MM.1S (cell line): ENCODE measurements around the gene TUBA1A.

ENCODE experiments used
- DNase-seq: peaks from one replicate; pipeline ENCODE4 v3.0.0-alpha.2; 2015
- H2AFZ ChIP-seq: fragments of 300-600 bp; sonication (generic); 2 replicates; pipeline ENCODE4 v1.6.0; 2016; ENCODE audit warnings: antibody characterized with exemption, low read length
- H3F3A ChIP-seq: fragments of 300-600 bp; sonication (generic); 2 replicates; pipeline ENCODE4 v1.6.1; 2016; ENCODE audit warnings: mild to moderate bottlenecking, antibody characterized with exemption, low read length, moderate library complexity, mixed read lengths; ENCODE audit not compliant: insufficient read depth
- H3K27ac ChIP-seq: fragments of 300-600 bp; sonication (generic); 2 replicates; pipeline ENCODE4 v1.5.1; 2016; ENCODE audit warnings: mild to moderate bottlenecking, low read length
- H3K27me3 ChIP-seq: fragments of 300-600 bp; sonication (generic); replicated peaks from 2 replicates; pipeline ENCODE4 v1.6.0; 2016; ENCODE audit warnings: low read length; ENCODE audit not compliant: insufficient read depth
- H3K36me3 ChIP-seq: fragments of 300-600 bp; sonication (generic); replicated peaks from 2 replicates; pipeline ENCODE4 v1.6.1; 2016; ENCODE audit warnings: mild to moderate bottlenecking, low read length, mixed read lengths; ENCODE audit not compliant: insufficient read depth
- H3K4me1 ChIP-seq: fragments of 300-600 bp; sonication (generic); 2 replicates; pipeline ENCODE4 v1.6.1; 2016; ENCODE audit warnings: low read length, mixed read lengths
- H3K4me2 ChIP-seq: fragments of 300-600 bp; sonication (generic); 2 replicates; pipeline ENCODE4 v1.6.0; 2016; ENCODE audit warnings: low read depth, low read length
- H3K4me3 ChIP-seq: fragments of 300-600 bp; sonication (generic); 2 replicates; pipeline ENCODE4 v1.5.1; 2016; ENCODE audit warnings: low read length, mixed read lengths
- H3K79me2 ChIP-seq: fragments of 300-600 bp; sonication (generic); 2 replicates; pipeline ENCODE4 v1.6.1; 2016; ENCODE audit warnings: mixed run types, low read length, mixed read lengths
- H3K9ac ChIP-seq: fragments of 300-600 bp; sonication (generic); 2 replicates; pipeline ENCODE4 v1.6.1; 2016; ENCODE audit warnings: low read length, mixed read lengths
- H3K9me2 ChIP-seq: fragments of 300-600 bp; sonication (generic); replicated peaks from 2 replicates; pipeline ENCODE4 v1.6.1; 2016; ENCODE audit warnings: mild to moderate bottlenecking, low read length, mixed read lengths; ENCODE audit not compliant: insufficient read depth
- H3K9me3 ChIP-seq: fragments of 300-600 bp; sonication (generic); replicated peaks from 2 replicates; pipeline ENCODE4 v1.6.1; 2016; ENCODE audit warnings: mild to moderate bottlenecking, low read length, mixed read lengths; ENCODE audit not compliant: insufficient read depth
- H4K20me1 ChIP-seq: fragments of 300-600 bp; sonication (generic); 2 replicates; pipeline ENCODE4 v1.6.1; 2016; ENCODE audit warnings: mild to moderate bottlenecking, low read length, moderate library complexity, mixed read lengths; ENCODE audit not compliant: insufficient read depth
- EZH2 ChIP-seq: fragments of 300-600 bp; sonication (generic); optimal IDR thresholded peaks from 2 replicates; pipeline ENCODE3; 2017; ENCODE audit warnings: low read depth, mild to moderate bottlenecking, antibody characterized with exemption, low read length, mixed read lengths
- EZH2phosphoT487 ChIP-seq: fragments of 300-600 bp; sonication (generic); IDR thresholded peaks from 2 replicates; pipeline ENCODE4 v1.6.1; 2018; ENCODE audit warnings: antibody characterized with exemption, low read length
- TF ChIP-seq, protein P1 (sequence below): fragments of 300-600 bp; sonication (generic); IDR thresholded peaks from 2 replicates; pipeline ENCODE4 v1.5.1; 2016; ENCODE audit warnings: antibody characterized with exemption, low read length, mixed read lengths

TUBA1A gene

DNA sequence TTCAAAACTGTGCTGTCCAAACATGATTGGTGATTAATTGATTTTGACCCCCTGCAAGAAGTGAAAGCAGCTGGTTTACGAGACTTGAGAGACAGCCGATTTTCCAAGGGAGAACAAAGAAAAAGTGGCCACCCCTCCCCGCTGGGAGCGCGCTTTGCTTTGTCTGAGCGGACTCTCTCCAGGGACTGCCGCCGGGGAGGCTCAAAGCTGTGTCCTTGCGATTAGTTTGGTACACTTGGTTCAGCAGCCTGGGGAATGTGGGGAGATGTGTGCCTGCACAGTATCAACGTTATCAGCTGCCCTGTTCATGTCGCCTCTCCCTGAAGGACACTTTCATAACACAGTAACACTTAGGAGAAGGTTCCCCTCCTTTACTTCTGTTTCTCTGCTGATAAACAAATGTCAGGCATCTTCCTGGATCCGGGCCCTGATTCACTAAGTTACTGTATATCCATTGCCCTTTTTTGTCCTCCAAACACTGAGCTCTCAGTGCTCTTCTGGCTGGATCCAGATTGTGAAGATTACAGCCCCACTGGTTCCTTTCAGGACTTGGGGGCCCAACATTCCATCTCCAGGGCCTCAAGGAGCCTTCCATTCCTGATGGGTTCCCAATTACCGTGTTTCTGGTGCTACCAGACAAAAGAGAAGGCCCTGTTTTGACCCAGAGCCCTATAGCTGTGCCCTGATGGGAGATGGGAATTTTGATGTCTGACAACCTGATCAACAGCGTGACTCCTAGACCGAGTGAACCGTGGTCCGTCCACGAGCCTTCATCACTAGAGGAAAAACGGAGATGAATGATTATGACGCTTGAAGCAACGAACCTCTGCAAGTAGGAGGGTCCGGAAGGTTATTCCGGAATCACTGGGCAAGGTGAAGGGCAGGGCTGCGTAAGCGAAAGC is 44.3 kb upstream of the TUBA1A start:
- DNase-seq = no peak
- Histone ChIP-seq H2AFZ (peak overlapping the region; percentile 90), H3K4me2 (peak overlapping the region; percentile 99), H3K9me2 (no peaks in the 10 kb centered on the region), H4K20me1 (no peaks in the 10 kb centered on the region), H3K27ac (peak overlapping the region; percentile 62; the same call in 1 of the 2 replicates), H3K9me3 (no peaks in the 10 kb centered on the region), H3F3A (peaks cover 9% of the 10 kb centered on the region; the same call in 1 of the 2 replicates), H3K4me1 (peaks cover 5% of the 10 kb centered on the region; the same call in 1 of the 2 replicates), H3K79me2 (no peaks in the 10 kb centered on the region), H3K36me3 (no peaks in the 10 kb centered on the region), H3K4me3 (peak overlapping the region; percentile 66; the same call in 1 of the 2 replicates), H3K9ac (peak overlapping the region; percentile 63; the same call in 1 of the 2 replicates), H3K27me3 (no peaks in the 10 kb centered on the region)
- TF ChIP-seq, protein P1, sequence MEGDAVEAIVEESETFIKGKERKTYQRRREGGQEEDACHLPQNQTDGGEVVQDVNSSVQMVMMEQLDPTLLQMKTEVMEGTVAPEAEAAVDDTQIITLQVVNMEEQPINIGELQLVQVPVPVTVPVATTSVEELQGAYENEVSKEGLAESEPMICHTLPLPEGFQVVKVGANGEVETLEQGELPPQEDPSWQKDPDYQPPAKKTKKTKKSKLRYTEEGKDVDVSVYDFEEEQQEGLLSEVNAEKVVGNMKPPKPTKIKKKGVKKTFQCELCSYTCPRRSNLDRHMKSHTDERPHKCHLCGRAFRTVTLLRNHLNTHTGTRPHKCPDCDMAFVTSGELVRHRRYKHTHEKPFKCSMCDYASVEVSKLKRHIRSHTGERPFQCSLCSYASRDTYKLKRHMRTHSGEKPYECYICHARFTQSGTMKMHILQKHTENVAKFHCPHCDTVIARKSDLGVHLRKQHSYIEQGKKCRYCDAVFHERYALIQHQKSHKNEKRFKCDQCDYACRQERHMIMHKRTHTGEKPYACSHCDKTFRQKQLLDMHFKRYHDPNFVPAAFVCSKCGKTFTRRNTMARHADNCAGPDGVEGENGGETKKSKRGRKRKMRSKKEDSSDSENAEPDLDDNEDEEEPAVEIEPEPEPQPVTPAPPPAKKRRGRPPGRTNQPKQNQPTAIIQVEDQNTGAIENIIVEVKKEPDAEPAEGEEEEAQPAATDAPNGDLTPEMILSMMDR = no peak
- TF ChIP-seq EZH2 (no peak), EZH2phosphoT487 (no peak)

DNA sequence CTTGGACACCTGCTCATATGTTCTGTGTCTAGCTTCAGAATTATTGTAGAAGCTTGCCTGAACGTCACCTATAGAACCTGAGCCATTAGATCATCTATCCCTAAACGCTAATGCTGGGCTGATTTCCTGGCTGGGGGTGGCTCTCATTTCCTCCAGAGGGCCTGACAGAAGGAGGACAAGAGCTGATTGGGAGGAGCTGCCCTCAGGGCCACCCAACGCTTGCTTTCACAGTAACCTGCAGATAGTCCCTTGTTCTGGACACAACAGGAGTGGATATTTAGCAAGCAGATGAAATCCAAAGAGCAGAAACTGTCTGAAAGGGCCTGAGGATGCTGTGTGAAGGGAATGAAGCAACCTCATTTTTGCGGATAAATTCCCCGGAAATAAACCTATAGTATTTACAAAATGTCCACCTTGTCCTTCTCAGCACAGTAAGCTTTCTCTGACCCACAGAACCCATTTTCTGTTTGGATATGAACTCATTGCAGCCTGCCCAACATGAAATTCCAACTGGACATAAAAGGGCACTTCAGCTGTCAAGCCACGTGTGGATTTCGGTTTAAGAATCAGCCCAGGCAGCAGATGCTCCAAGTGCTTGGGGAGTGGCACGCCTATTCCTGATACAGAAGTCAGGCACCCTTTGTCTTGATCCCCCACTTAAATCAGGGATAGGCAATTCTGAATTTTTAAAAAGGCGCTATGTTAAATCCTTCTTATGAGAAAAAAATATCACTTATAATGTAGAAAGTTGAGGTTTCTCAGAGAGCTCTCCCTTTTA is 43.2 kb upstream of the TUBA1A start:
- H3K79me2 ChIP-seq = no peaks in the 10 kb centered on the region
- peaks cover 9% of the 10 kb centered on the region; the same call in 1 of the 2 replicates for H3F3A ChIP-seq
- H4K20me1 ChIP-seq = no peaks in the 10 kb centered on the region
- no peak for DNase-seq
- H3K4me2 ChIP-seq = no peak overlapping the region
- H3K27ac ChIP-seq = no peak overlapping the region
- H3K9me3 ChIP-seq = no peaks in the 10 kb centered on the region
- no peak overlapping the region for H2AFZ ChIP-seq
- H3K9me2 ChIP-seq = no peaks in the 10 kb centered on the region
- H3K27me3 ChIP-seq = no peaks in the 10 kb centered on the region
- peaks cover 5% of the 10 kb centered on the region; the same call in 1 of the 2 replicates for H3K4me1 ChIP-seq
- TF ChIP-seq, protein P1 = no peak
- TF ChIP-seq EZH2 (no peak), EZH2phosphoT487 (no peak)
- H3K9ac ChIP-seq = no peak overlapping the region
- H3K4me3 ChIP-seq = no peak overlapping the region
- no peaks in the 10 kb centered on the region for H3K36me3 ChIP-seq

DNA sequence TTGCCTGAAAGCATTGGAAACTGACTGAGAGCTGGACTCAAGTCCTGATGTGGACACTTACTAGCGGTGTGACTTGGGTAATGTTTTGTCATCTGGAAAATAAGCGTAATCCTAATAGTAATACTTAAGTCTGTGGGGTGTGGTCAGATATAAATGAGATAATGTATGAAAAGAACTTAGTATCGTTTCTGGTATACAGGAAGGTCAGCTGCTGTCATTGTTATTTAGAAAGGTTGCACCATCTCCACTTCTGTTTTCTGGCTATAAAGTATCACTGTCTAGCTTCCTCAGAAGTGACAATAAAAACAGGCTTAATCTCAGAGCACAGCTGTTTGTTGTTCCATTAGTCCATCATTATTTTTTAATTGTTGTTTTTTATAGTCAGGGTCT is 41.9 kb upstream of the TUBA1A start:
- Histone ChIP-seq H4K20me1 (no peaks in the 10 kb centered on the region), H3K9me2 (no peaks in the 10 kb centered on the region), H3K4me1 (peaks cover 5% of the 10 kb centered on the region; the same call in 1 of the 2 replicates), H3K9ac (no peak overlapping the region), H3K4me3 (no peak overlapping the region), H2AFZ (no peak overlapping the region), H3K27ac (no peak overlapping the region), H3K36me3 (no peaks in the 10 kb centered on the region), H3K27me3 (no peaks in the 10 kb centered on the region), H3F3A (peaks cover 9% of the 10 kb centered on the region; the same call in 1 of the 2 replicates), H3K9me3 (no peaks in the 10 kb centered on the region), H3K79me2 (no peaks in the 10 kb centered on the region), H3K4me2 (no peak overlapping the region)
- TF ChIP-seq EZH2phosphoT487 = no peak
- TF ChIP-seq EZH2 = no peak
- TF ChIP-seq, protein P1 = no peak
- no peak for DNase-seq
